ENCODE results near the gene PRR15.

Gene PRR15

GRCh38 chr7:29609162-29610037 lies 45.8 kb downstream of the PRR15 start:
- peak; percentile 63 for DNase-seq (ENCODE audit: low read depth)

DNA sequence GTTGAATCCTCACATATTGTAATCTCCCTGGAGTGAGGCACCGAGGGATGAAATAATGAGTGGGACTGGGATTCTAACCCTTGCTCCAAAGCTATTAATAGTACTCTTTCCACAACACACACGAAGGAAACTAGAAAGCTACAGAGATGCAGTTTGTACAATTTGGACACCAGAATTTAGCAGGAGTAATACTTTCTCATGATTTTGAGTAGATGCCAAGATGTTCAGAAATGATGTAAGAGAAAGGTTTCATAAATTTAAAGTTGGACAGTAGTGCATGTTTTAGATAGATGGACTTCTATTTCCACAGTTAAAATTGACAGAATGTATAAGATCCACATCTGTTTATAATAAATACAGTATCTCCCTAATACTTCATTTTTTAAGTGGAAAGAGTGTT lies 46.5 kb downstream of the PRR15 start:
- DNase-seq (ENCODE audit: low read depth), result no peak

- no peak for DNase-seq (ENCODE audit: low read depth)
Measured at GRCh38 chr7:29611941-29612544, 48.4 kb downstream of the PRR15 start.

DNA sequence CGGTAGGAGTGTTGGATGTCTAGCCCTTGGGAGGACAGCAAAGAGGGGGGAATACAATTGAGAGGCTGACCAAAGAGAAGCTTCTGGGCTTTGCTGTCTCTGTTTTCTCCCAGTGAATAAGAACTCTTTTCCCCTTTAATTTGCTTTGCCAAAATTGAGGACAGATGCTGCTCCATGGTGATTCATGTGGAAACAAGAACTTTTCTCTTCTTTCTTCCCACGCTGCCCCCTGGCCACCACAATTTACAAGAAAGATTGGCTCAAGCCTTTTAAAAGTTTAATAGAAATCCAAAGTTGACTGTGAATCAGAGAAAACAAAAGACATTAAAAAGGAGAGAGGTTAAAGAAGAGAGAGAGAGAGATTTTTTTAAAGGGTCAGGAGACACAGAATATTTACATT lies 49.0 kb downstream of the PRR15 start:
- DNase-seq (ENCODE audit: low read depth), result no peak

DNA sequence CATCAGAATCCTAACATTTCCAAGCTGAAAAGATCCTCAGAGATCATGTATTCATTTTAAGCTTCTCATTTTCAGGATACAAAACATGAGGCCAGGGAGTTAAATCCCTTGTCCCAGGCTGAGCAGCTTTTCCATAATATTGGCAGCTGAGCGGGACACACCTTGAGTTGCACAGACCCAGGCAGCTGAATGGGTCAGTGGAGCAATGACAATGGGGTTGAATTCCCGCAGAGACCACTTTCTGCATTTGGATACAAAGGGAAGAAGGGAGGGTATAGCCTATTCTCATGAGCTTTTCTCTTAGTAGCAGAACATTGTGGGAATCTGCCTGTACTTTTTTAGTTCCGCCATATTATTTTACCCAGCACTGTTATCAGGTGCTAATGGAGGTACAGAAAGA lies 49.5 kb downstream of the PRR15 start:
- no peak for DNase-seq (ENCODE audit: low read depth)

DNA sequence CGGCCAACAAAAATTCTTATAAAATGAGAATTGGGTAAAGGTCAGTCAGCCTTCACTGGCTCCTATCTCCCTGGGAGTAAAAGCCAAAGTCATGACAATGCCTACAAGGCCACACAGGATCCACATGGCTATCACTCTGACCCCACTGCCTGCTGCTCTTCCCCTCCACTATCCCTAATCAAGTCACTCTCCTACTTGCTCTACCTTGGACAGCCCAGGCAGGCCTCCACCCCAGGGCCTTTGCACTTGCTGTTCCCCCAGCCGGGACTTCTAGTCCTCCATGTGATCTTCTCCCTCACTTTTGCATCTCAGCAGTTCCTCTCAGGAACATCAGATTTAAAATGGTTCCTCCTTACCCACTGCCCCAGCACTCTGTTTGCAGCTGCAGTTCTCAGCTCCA lies 50.6 kb downstream of the PRR15 start:
- no peak for DNase-seq (ENCODE audit: low read depth)

All from ELR (cell line).